ENCODE results near the gene VPS39. TPM values are rescaled to one million over a fixed set of nuclear protein-coding genes. Genes with fewer than 3 reads are reported as not detected.

The VPS39 gene
- total and polyA plus RNA-seq, 2 donors (not counting 3 experiments of a cell fraction or from before 2014, with no cell fraction given): 56.5 to 56.7 TPM

DNA sequence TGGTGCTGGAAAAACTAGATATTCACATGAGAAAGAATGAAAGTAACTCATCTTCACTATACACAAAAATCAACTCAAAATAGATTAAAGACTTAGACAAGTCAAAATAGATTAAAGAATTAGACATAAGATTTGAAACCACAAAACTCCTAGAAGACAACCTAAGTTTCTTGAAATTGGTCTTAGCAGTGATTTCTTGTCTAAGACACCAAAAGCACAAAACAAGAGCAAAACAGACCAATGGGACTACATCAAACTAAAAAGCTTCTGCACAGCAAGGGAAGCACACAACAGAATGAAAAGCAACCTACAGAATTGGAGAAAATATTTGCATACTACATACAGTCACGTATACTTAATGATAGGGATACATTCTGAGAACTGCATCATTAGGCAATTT, 6.5 kb upstream of the VPS39 start:
- BruUV-seq (replicated peaks): no TSS peak
- H3K79me2 ChIP-seq (ENCODE audit: control insufficient read depth, insufficient read depth, low read length): no peaks in the 10 kb centered on the region
- ChIA-PET POLR2A (no interaction called here), CTCF (no interaction called here)
- FAIRE-seq (no peak), DNase-seq (ENCODE audit: low read depth, low spot score) (no peak)
- no peaks in the 10 kb centered on the region for H4K20me1 ChIP-seq (replicated peaks; ENCODE audit: control insufficient read depth, extremely low read depth, insufficient read depth, low read length)
- peaks cover 5 to 18% of the 10 kb centered on the region in 2 experiments for H3K36me3 ChIP-seq (ENCODE audit: control insufficient read depth in 2 of 2, extremely low read depth in 1 of 2, insufficient read depth in 2 of 2, low read length in 2 of 2)
- no peak overlapping the region for H2AFZ ChIP-seq (ENCODE audit: low read depth, low read length)
- no peak for TF ChIP-seq POLR2AphosphoS5 (IDR thresholded peaks at IDR 0.05; ENCODE audit: insufficient read depth, low read depth, low read length)
- TF ChIP-seq, protein P1, sequence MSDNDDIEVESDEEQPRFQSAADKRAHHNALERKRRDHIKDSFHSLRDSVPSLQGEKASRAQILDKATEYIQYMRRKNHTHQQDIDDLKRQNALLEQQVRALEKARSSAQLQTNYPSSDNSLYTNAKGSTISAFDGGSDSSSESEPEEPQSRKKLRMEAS (IDR thresholded peaks at IDR 0.05; ENCODE audit: insufficient read depth, insufficient read length): no peak
- TF ChIP-seq, protein P2, sequence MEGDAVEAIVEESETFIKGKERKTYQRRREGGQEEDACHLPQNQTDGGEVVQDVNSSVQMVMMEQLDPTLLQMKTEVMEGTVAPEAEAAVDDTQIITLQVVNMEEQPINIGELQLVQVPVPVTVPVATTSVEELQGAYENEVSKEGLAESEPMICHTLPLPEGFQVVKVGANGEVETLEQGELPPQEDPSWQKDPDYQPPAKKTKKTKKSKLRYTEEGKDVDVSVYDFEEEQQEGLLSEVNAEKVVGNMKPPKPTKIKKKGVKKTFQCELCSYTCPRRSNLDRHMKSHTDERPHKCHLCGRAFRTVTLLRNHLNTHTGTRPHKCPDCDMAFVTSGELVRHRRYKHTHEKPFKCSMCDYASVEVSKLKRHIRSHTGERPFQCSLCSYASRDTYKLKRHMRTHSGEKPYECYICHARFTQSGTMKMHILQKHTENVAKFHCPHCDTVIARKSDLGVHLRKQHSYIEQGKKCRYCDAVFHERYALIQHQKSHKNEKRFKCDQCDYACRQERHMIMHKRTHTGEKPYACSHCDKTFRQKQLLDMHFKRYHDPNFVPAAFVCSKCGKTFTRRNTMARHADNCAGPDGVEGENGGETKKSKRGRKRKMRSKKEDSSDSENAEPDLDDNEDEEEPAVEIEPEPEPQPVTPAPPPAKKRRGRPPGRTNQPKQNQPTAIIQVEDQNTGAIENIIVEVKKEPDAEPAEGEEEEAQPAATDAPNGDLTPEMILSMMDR (IDR thresholded peaks at IDR 0.05; ENCODE audit: extremely low read depth in 1 of 2, insufficient read depth in 1 of 2, low read depth in 1 of 2, low read length in 2 of 2): no peak
- no peak for TF ChIP-seq FOS (IDR thresholded peaks at IDR 0.05; ENCODE audit: borderline replicate concordance, insufficient read depth, low read length)
- TF ChIP-seq POLR2A (IDR thresholded peaks at IDR 0.05; ENCODE audit: low read depth, low read length): no peak
- no peak for TF ChIP-seq EZH2 (IDR thresholded peaks at IDR 0.05; ENCODE audit: borderline replicate concordance, low read depth, low read length, severe bottlenecking)
- TF ChIP-seq GATA2 (IDR thresholded peaks at IDR 0.05; ENCODE audit: insufficient read depth, insufficient read length, low read depth, low read length): no peak
- TF ChIP-seq JUN (IDR thresholded peaks at IDR 0.05; ENCODE audit: borderline replicate concordance, insufficient read depth, insufficient read length, low read depth): no peak
- no peak for TF ChIP-seq MYC (IDR thresholded peaks at IDR 0.05; ENCODE audit: low read depth, low read length)
- H3K4me1 ChIP-seq (ENCODE audit: control insufficient read depth, extremely low read depth, insufficient read depth, low read length): no peaks in the 10 kb centered on the region
- no peak overlapping the region for H3K9ac ChIP-seq (replicated peaks; ENCODE audit: extremely low read depth, insufficient read depth, low read length)
- no peak overlapping the region for H3K4me2 ChIP-seq (ENCODE audit: insufficient read depth, low read length)
- dilution Hi-C loops (cut with MboI; ENCODE audit: extremely low pct_ligation_motif_present, low sequenced_read_pairs) (no loop called here), intact Hi-C loops (cut with micrococcal nuclease) (no loop called here)
- H3K9me3 ChIP-seq (replicated peaks; ENCODE audit: control insufficient read depth, insufficient read depth, low read length): no peaks in the 10 kb centered on the region
- H3K4me3 ChIP-seq (replicated peaks in 1 of 3; ENCODE audit: insufficient read depth in 1 of 3, low read depth in 1 of 3, low read length in 3 of 3): no peak overlapping the region
- H3K27me3 ChIP-seq (ENCODE audit: control insufficient read depth in 2 of 2, insufficient read depth in 2 of 2, low read length in 2 of 2): no peaks in the 10 kb centered on the region
- no peaks in the 10 kb centered on the region for H3K9me1 ChIP-seq (replicated peaks; ENCODE audit: control insufficient read depth, extremely low read depth, insufficient read depth, low read length)
- no peak overlapping the region for H3K27ac ChIP-seq (ENCODE audit: insufficient read depth, low read depth, low read length)
